Pancreas (tissue), 10 donors: ENCODE results near the gene NOTO. TPM values are rescaled to one million over a fixed set of nuclear protein-coding genes. Genes with fewer than 3 reads are reported as not detected.

ENCODE experiments used
- ATAC-seq, 4 donors: fragments of 200-7000 bp; cut with Tn5 transposase; one replicate each; pipeline versions ENCODE4 v1.8.0 to v1.9.1; 2020; ENCODE audit warnings: mild to moderate bottlenecking in 4 of 4, moderate library complexity in 4 of 4
- DNase-seq, 6 donors: peaks; one replicate each; pipeline ENCODE4 v3.0.0-alpha.2; 2020
- FAIRE-seq: peaks from 2 replicates; lab custom pipeline; 2012; peaks lifted over from hg19 to GRCh38; lab: Jason Lieb, UNC
- H3K27ac ChIP-seq, 4 donors: fragments of 200-600 bp; sonication (generic); 1 replicate in 3 of 4; 2 replicates in 1 of 4; pipeline versions ENCODE4 v1.5.0 to v1.8.0; 2020
- H3K27me3 ChIP-seq, 4 donors: fragments of 200-600 bp; one replicate each; pipeline ENCODE4 v1.8.0; 2021
- H3K36me3 ChIP-seq, 3 donors: fragments of 200-600 bp; sonication (generic) in 1 of 3; one replicate each; pipeline versions ENCODE4 v1.5.0 to v1.8.0; 2020 to 2021
- H3K4me1 ChIP-seq, 3 donors: fragments of 200-600 bp; one replicate each; pipeline ENCODE4 v1.8.0; 2021
- H3K4me3 ChIP-seq, 4 donors: fragments of 200-600 bp; sonication (generic) in 2 of 4; one replicate each; pipeline versions ENCODE4 v1.5.0 to v1.8.0; 2020 to 2021
- H3K9me3 ChIP-seq, 4 donors: fragments of 200-600 bp; one replicate each; pipeline ENCODE4 v1.8.0; 2021
- CTCF ChIP-seq, 4 donors: fragments of 200-600 bp; sonication (generic) in 3 of 4; IDR thresholded peaks; one replicate each; pipeline versions ENCODE4 v1.5.0 to v1.8.0; 2021; ENCODE audit warnings: antibody characterized with exemption in 4 of 4
- WGBS, 2 donors: extraction: QIAGEN DNeasy Blood & Tissue Kit; methylation state at CpG; one replicate each; pipeline ENCODE4 v1.1.7; 2013; 5-methylcytosine and 5-hydroxymethylcytosine counted together
- intact Hi-C, 3 donors: fragments of 100-400 bp; cut with DNase I; formaldehyde crosslinking; loops; one replicate each; pipeline versions ENCODE4 v1.11.1 to v1.14.2; 2022
- polyA plus RNA-seq, 2 donors: library from polyadenylated mRNA; stranded (reverse); fragments of 200-250 nt; gene quantifications; one replicate each; pipeline ENCODE4 v1.2.3, GENCODE V29; 2013
- total RNA-seq, 6 donors: library from RNA; stranded (reverse); fragmentation: NEBNext Ultra II Directional in 4 of 6; extraction: Animal tissue kit (Norgen Biotek cat#: 25700) in 4 of 6; gene quantifications; one replicate each; pipeline versions ENCODE4 v1.2.1 to v1.2.4, GENCODE V29; 2021 to 2023
- donor health status: healthy with polysubstance abuse.
- donor health status: DM: no; HTN: no; CAD: no; lungs with moderate emphysema.
- donor health status: DM: no; HTN: no; CAD: no.
- donor health status: control.
- donor health status: control.
- donor health status: Bipolar disorder and iron deficiency.
- donor health status: DM: yes; HTN: yes; CAD: no.
- donor health status: DM: no; HTN: no; CAD: no.
- donor health status: DM: no; HTN: no; CAD: no.
- donor health status: DM: yes; HTN: yes; CAD: no.

NOTO gene
- total and polyA plus RNA-seq, 8 donors, result not detected

- no peaks in the 10 kb centered on the region for H3K9me3 ChIP-seq
- DNase-seq, result peak in 1 of 6 donors; percentile 46
- WGBS, 2 donors, result 36 to 39% methylated on average over 5 of the region's 5 CpGs
- FAIRE-seq, result no peak
- H3K27me3 ChIP-seq, result no peaks in the 10 kb centered on the region
- intact Hi-C loops, result no loop called here
- H3K4me1 ChIP-seq, result no peaks in the 10 kb centered on the region
- H3K27ac ChIP-seq, result no peak overlapping the region
- no peak overlapping the region for H3K4me3 ChIP-seq
- no peak for TF ChIP-seq CTCF (IDR thresholded peaks at IDR 0.05)
- peak in 2 of 4 donors; percentile 25 to 26 for ATAC-seq
- H3K36me3 ChIP-seq, result peaks cover 7 to 52% (median 33%) of the 10 kb centered on the region in 3 donors
Measured at GRCh38 chr2:73243884-73244570, 41.7 kb downstream of the NOTO start.

- no peak overlapping the region for H3K27ac ChIP-seq
- 90 to 92% methylated on average over 3 of the region's 3 CpGs for WGBS, 2 donors
- no peak overlapping the region for H3K4me3 ChIP-seq
- no peaks in the 10 kb centered on the region for H3K9me3 ChIP-seq
- H3K4me1 ChIP-seq, result no peaks in the 10 kb centered on the region
- H3K36me3 ChIP-seq, result peaks cover 10 to 58% (median 34%) of the 10 kb centered on the region in 3 donors
- no peaks in the 10 kb centered on the region for H3K27me3 ChIP-seq
- DNase-seq, result no peak
- intact Hi-C loops, result no loop called here
- ATAC-seq, result no peak
- TF ChIP-seq CTCF (IDR thresholded peaks at IDR 0.05), result no peak
- FAIRE-seq, result no peak
Measured at GRCh38 chr2:73244580-73244979, 42.2 kb downstream of the NOTO start.

DNA sequence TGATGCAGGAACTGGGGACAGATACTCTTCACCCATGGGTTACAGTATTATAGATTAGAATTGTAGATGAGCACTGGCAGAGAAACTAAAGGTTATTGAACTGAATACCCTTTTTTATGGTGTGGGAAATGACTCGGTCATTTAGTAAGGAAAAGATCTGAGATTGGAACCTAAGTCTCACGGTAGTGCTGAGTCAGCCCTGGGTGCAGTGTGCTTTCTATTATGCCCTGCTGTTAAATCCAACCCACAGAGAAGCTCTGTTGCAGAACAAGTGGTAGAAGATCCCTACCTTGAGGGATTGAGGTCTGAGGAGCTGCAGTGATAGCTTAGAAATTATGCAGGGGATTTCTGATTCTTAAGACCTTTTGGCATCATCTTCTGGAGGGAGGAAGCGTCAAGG lies 44.5 kb downstream of the NOTO start:
- Histone ChIP-seq H3K27me3 (no peaks in the 10 kb centered on the region), H3K4me3 (no peak overlapping the region), H3K36me3 (peaks cover 10 to 67% (median 45%) of the 10 kb centered on the region in 3 donors), H3K9me3 (no peaks in the 10 kb centered on the region), H3K27ac (no peak overlapping the region), H3K4me1 (peaks cover 0 to 5% (median 0%) of the 10 kb centered on the region in 3 donors)
- ATAC-seq (no peak), DNase-seq (no peak), FAIRE-seq (no peak)
- no peak for TF ChIP-seq CTCF (IDR thresholded peaks at IDR 0.05)
- 77 to 78% methylated on average over 3 of the region's 3 CpGs for WGBS, 2 donors
- intact Hi-C loops, result no loop called here

DNA sequence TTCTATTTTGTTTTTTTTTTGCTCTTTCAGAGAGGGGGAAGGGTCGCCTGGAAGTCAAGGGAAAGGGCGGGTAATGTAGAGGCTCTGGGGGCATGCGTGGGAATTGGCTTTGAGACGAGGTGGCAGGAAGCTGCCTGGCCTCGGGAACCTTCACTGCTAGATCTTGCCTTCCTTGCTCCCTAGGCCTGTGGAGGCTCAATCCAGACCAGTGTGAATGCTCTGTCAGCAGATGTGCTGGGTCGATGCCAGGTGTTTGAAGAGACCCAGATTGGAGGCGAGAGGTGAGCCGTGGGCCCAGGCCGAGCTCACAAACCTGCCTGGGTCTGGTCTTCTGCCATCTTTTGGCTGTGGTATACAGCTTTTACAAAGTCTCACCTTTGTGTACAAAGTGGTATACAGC lies 47.3 kb downstream of the NOTO start:
- FAIRE-seq (no peak), ATAC-seq (no peak), DNase-seq (peak in 1 of 6 donors; percentile 47)
- no peaks in the 10 kb centered on the region for H3K27me3 ChIP-seq
- no peaks in the 10 kb centered on the region for H3K9me3 ChIP-seq
- TF ChIP-seq CTCF (IDR thresholded peaks at IDR 0.05), result no peak
- 77 to 79% methylated on average over 9 of the region's 9 CpGs for WGBS, 2 donors
- no peak overlapping the region for H3K27ac ChIP-seq
- H3K4me3 ChIP-seq, result no peak overlapping the region
- peaks cover 10 to 73% (median 38%) of the 10 kb centered on the region in 3 donors for H3K36me3 ChIP-seq
- intact Hi-C loops, result no loop called here
- peaks cover 0 to 5% (median 0%) of the 10 kb centered on the region in 3 donors for H3K4me1 ChIP-seq
